GM21723 (cell line): ENCODE measurements around the gene ARMH4.

Experiments used
- ATAC-seq: cut with Tn5 transposase; IDR thresholded peaks from one replicate; pipeline ENCODE4 v1.9.1; 2021; ENCODE audit warnings: mild to moderate bottlenecking, moderate library complexity; ENCODE audit not compliant: unreplicated experiment

Gene ARMH4

DNA sequence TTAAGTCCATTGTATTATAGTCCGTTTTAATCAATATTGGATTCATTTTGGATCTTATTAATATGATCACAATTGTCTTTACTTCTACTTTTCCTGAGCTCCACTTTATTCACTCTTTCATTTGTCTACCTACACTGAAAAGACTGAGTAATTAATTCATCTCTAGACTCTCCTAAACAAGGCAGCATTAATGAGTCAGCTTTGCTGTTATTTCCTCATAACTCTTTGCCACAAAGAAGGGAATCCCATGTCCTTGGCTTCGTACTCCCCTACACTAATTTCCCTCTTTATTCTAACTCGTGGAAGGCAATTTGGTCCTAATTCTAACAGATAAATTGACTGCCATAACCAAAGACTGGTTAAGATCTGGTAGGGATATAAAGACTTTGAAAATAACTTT is 91.9 kb downstream of the ARMH4 start:
- no peak for ATAC-seq

DNA sequence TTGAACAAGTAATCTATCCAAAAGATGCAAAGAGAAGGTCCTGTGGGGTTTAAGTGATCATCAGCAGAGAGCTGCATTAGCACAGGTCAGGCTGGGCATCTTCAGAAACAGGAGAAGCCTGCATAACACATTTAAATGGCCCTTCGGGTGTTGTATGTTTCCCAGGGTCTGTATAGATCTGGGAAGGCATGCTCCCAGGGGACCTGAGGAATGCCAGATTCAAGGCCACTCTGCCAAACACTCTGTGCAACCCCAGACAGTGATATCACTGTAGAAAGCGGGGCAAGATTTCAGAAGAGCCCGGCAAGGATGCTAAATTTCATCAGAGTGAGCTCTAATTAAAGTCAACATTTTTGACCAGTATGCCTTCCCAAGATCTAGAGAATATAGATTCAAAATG is 92.9 kb downstream of the ARMH4 start:
- ATAC-seq, result no peak

DNA sequence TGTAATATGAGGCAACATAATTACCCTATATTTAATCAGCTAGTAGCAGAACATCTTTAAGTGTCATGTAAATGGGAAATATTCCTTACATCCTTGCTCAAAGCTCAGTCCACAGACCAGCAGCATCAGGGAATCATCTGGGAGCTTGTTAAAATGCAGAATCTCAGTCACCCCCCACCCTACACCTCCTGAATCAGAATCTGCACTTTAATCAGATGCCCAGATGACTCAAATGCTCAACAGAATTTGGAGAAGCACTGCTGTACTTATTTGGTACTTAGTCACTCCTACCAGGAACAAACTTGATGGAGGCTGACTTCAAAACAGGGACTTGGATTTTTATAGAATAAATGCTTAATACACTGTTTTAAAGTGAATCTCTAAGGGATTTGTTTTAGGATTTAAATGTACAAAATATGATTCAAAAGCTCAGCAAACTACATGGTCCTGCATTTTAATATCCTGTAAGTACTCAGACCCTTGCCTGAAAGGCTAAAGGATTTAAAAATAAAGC is 96.5 kb downstream of the ARMH4 start:
- no peak for ATAC-seq

DNA sequence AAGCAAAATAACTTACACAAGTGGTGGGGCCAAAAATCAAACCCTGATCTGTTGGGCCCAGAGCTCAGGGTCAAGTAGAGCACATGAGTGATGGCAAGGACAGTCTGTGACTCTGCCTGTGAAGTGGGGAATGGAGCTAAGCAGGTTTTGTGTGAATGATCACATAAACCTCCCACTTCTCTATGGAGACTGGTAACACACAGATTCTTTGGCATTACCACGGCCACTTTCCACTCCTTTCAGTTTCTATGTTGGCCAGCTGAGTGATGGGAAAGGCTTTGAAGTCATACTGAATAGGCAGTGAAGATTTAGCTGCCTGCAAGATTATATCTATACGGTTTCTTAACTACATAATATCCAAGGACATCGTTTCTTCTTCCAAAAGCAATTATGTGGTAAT is 97.9 kb downstream of the ARMH4 start:
- ATAC-seq, result no peak

DNA sequence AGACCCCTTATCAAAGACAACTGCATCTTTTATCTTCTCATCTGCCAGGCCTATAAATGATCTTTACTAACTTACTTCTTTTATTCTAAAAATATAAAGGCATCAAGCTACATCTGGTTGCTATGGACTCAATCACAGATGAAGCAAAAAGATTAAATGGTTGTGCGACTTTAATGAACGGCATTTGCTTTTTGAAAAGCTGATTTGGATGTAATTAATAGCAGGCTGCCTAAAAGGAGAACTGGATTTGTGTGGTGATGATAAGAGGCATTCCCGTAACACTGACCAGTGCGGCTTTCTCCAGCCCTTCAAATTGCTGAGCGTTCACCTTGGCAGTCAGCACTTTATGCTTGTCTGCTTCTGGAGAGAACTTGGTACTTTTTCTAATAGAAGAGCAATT is 103.8 kb downstream of the ARMH4 start:
- ATAC-seq, result no peak

DNA sequence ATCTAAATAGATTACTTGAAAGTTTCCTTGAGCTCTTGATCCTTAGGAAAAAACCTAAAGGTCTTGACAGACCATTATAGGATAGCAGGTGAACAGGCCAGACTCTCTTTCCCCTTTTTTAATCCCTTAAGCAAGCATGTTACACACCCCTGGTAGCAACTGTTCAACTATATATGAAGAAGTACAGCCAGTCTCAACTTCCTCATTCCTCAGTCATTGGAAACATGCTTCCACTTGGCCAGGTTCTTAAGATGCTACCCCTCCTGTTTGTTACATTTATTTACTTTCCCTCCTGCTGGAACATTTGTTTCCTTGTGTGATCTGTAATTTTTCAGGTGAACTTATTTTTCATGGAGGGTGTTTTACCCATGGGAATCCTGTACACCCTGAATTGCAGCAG is 124.1 kb downstream of the ARMH4 start:
- ATAC-seq, result no peak

DNA sequence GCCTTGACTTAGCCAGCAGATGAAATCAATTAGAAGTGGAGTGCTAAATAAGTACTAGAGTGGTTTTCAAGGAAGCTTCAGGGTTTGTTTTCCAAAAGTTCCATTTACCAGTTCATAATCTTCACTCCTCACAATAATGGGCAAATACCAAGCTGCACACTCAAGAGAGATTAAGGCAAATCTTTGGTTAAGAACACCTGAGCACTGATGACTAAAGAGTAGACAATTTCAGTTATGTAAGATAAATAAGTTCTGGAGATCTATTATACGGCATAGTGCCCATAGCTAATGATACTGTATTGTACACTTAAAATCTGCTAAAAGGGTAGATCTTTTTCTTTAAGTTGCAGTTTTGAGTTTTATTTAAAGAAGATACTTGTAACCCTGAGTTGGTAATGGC is 125.0 kb downstream of the ARMH4 start:
- ATAC-seq, result no peak

DNA sequence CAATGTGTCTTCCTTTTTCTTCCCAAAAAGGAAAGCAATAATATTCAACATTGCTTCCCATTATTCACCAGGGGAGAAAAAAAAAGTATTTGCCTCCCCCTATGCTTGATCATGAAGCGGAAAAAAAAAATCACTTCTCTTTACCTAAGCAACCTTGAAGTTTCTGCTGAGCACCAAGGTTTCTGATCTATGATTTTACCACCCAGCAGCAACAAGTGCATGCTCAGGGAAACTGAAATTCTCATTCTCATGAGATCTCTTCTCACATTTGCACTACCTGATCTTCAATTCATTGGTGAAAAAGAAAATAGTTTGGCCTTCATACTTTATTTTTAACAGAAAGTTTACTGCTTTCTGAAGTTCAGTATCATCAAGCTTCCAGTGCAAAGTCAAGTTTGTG is 125.8 kb downstream of the ARMH4 start:
- no peak for ATAC-seq

DNA sequence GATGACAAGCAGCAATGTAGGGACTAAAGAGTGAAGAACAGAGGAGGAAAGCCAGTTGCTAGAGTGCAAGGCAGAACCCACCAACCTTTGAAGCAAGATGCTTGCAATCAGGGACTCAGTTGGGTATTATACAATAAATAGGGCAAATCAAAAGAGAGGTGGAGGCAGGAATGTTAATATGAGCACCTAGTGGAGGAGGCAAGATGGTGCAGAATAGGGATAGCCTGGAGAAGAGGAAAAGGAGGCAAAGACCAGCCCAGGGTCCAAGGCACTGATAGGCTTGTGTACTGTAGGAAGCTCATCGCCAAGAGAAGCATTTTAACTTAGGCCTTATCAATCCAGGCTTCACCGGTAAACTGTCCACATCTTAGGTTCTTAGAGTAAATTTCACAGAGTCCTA is 137.2 kb downstream of the ARMH4 start:
- ATAC-seq, result no peak

DNA sequence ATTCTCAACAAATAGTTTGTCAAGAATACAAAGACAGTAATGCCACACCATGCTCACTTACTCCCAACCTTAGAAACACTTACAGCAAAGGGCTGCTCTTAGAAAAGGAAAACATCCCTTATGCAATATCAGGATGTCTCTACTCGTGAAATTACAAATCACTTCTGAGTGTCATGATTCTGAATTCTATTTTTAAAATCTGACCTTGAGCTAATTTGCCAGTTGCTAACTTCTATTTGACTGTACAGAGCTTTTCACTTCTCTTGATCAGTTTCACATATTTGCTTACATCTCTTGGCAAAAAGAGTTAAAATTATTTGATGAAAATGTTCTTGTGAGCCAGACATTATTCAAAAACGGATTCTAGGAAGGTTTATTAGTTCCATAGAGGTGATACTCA is 149.4 kb downstream of the ARMH4 start:
- no peak for ATAC-seq

DNA sequence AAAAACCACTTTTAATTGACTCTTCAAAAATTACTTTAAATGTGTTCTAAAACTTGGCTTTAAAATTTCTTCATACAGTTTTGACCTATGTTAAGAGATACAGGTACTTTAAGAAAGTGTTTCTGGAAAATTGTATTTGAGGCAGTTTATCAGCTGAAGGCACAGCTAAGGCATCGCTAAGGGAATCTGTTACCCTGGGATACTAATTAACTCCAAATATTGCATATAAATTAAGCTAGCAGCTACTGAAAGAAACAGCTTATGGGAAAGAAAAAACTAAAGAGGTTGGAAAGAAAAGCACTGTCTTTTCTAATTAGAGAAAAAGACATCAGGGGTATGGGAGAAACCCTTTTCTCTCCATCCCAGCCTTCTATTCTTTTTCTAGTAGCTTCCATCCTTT is 152.0 kb downstream of the ARMH4 start:
- no peak for ATAC-seq

DNA sequence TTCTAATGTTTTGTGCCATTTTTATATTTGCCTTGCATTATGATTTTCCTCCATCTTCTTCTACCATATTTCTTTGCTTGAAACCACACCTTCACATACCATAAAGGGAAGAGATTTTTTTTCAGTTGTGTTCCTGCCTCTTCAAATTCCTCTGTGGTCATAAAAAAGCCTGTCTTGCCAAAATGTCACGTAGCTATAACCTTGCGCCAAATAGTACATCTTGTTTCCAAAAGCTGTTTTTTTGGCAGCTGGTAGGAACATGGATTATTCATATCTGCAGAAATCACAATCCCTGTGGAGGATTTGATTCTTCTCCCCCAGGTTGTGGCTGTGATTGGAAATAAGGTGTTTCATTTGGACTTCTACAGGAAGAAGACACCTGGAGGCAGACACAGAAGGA is 152.5 kb downstream of the ARMH4 start:
- no peak for ATAC-seq

DNA sequence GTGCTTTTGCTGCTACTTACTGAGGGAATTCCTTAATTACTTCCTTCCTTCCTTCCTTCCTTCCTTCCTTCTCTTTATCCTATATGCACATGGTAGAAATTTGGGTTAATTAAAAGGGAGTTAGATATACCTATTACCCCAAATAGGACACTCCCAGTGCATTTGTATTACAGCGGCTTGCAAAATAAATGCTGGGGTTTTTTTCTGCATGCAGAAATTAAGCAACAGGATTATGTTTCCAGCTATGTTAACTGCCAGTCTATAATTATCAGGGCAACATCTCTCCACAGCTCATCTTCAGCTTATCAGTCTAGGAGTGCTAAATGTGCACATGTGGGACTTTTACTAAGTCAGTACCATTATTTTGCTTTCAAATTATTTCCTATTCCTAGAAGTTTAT is 153.2 kb downstream of the ARMH4 start:
- ATAC-seq, result no peak

DNA sequence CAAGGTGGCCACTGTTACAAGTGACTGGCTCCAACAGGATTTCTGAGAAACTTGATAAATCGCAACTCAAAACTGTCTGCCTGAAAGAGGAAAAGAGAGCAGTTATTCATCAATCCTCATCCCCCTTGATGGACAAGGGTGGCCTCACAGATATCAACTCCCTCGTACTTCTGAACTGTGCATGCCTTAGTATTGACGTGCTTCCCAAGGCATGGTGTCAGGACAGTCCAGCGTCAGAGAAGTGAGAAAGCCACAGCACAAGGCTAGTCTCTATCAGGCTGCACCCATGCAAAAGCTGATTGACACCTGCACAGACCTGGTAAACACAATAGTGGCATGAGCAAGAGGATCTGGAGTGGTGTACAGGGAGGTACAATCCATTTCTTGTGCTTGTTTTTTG is 160.7 kb downstream of the ARMH4 start:
- ATAC-seq, result no peak

DNA sequence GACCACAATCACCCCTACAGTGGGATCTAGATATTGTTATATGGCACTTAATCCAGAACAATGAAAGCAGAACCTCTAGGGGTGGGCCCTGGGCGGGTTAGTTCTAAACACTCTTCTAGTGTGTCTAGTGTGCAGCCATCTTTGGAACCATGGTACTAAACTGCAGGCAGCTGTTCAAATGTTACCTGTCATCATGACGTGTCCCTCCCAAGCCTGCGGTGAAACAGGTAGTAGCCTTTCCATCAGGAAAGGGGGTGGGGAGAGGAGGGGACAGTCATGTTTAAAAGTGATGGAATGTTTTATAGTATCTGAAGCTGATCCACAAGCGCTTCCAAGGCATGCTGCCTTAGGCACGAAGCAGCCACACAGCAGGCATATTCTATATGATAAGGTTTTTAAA is 163.6 kb downstream of the ARMH4 start:
- ATAC-seq, result no peak

DNA sequence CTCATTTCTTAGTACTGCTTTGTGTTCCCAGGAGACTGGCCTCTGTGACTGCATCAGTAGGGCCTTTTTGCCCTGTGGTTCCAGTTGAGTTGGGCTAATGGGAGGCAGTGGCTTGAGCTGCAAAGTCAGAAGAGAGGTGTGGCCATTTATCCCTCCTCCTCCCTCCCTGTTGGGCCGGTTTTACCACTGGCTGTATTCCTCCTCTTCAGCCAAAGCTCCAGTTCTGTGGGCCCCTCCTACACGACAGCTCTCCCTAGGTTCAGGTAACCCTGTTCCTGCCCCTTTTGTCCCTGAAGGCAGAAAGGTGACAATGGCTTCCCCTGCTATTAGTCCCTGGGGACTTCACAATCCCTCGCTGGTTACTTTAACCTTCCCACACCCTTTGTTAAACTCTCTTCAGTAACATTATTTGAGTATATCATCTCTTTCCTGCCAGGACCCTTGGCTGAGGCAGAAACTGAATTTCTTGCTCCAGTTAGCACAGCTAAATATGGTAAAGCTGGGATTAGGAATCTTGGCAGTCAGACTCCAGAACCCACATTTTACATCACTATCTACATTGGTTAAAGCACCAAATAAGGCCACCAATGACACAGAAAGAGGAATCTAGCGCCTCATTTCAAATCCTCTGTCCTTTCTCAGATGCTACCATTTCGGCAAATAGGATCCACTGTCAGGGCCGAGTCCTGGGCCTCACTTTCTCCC is 164.3 kb downstream of the ARMH4 start:
- no peak for ATAC-seq

DNA sequence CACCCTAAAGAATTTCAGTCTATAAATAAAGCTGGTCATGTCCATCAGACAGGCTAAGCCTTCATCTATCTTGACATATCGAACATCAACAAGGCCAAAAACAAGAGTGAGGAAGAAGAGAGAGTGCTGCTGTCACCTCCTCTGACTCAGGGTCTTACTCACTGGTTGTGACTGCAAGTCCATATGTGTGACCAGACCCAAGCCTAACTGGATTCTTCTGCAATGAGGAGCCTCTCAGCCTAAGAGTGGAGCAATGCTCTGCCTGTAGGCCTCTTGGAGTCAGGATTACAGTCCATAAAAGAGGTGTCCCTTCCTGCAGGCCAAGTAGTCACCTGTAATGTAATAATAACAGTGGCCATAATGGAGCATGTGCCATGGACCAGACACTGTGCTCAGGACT is 165.0 kb downstream of the ARMH4 start:
- no peak for ATAC-seq

DNA sequence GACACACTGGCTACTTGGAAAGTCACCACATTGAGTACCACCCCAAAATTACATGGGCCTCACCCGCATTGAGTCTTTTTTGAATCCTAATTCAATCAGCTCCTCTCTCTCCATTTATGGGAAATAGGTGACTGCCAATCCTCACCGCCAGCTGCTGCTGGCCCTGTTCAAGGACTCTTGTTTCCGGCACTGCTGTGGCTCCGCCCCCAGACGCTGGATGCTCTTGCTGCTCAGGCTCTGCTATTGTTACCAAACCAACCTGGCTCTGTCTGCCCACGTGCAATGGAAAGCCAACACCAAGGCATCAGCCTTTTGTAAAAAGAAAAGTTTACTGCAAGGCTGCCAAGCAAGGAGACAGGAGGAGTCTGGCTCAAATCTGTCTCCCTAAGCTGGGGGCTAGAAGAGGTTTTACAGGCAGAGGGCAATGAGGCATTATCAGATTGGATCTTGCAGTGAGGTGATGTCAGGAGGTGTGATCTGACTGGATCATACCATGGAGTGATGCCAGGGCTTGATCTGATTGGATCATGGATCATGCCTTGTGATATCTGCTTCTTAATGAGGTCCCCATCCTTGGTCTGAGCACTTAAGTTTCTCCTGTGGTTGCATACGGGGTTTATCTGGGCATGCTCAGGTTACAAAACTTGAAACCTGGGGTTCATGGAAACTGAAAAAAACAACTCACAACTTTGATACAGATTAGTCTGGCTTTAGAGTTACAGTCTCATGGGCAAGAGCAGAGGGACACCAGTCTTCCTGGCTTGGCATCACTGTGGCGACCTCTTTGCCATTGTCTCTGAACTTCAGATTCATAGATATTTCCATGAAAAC is 169.0 kb downstream of the ARMH4 start:
- ATAC-seq, result no peak

DNA sequence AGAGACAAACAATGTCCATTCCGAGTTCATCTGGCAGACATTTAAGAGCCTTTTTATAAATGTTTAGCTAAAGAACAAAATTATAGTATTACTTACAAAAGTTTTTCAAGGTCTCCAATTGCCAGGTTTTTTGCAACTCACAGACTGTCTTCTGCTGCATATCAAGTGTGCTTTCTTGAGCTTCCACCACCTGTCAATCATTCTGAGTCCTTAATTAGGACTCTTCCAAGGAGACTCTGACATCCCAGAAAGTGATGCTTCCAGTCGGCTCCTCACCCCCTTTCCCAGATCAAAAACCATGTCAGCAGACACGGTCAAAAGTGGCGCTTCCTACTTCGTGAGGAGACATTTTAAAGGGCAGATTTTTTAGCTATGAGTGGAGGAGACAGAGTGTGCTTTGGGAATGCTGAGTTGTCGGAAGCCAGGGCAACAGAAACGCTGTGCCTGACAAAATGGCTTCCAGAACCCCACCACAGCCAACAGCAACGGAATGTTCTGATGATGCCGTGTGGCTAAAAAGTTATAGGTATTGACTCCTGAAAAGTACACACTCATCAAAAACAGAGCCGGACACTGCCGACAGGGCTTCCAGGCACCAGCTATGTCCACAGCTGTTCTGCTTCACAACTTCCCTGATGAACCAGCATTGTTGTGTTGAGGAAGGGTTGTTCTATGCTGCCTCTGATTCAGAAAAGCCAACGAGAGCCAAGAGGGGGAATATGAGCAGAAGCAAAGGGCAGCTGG is 170.0 kb downstream of the ARMH4 start:
- no peak for ATAC-seq

DNA sequence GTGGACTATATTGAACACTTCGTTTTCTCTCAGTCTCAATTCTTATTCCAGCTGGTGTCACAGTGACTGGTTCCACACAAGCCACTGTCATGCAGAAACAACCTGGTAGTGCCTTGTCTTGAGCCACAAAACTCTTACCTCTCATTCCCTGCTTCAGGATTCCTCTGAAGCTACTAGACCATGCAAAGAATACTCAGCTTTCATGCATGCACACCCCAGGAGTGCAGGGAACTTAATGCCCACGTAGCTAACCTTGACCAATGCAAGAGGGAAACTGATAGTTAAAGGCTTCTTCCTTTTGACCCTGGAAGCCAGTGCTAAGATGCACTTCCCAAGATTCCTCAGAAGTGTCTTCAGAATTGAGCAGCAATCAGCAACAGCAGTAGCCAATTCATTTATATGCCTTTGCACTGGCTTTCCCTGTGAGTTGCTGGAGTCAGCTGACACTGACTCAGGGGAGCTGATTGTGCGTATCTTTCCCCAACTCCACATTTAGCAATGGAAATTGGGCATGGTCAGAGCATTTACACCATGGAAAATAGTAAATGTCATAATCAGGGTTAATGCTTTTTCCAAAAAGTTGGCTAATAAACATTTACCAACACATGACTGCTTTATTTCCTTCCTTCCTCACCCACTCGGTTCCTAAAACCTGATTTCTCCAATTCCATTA is 172.5 kb downstream of the ARMH4 start:
- no peak for ATAC-seq

DNA sequence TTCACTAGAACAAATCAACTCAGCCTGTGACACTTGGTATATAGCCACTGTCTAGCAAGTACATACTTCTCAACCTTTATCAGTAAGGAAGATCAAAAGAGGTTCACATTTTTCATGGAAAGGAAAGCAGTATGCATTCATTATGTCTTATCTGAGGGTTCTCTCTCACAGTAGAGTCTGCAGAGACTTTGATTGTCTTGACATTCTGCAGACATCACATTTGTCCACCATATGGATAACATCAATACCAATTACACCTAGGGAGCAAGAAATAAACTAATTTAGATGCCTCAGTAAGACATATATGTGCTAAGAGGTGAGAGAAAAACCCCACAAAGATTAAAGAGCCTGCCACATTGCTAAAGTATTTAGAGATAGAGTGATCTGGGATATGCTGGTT is 175.3 kb downstream of the ARMH4 start:
- no peak for ATAC-seq
